SKM-1 treated with dmso at 0.1 percent for 144 hours (cell line): ENCODE data around the gene PRSS38.

Experiments used
- DNase-seq: peaks from one replicate; lab custom pipeline; 2025; ENCODE audit not compliant: unreplicated experiment; lab: John Stamatoyannopoulos, UW

PRSS38 gene

DNA sequence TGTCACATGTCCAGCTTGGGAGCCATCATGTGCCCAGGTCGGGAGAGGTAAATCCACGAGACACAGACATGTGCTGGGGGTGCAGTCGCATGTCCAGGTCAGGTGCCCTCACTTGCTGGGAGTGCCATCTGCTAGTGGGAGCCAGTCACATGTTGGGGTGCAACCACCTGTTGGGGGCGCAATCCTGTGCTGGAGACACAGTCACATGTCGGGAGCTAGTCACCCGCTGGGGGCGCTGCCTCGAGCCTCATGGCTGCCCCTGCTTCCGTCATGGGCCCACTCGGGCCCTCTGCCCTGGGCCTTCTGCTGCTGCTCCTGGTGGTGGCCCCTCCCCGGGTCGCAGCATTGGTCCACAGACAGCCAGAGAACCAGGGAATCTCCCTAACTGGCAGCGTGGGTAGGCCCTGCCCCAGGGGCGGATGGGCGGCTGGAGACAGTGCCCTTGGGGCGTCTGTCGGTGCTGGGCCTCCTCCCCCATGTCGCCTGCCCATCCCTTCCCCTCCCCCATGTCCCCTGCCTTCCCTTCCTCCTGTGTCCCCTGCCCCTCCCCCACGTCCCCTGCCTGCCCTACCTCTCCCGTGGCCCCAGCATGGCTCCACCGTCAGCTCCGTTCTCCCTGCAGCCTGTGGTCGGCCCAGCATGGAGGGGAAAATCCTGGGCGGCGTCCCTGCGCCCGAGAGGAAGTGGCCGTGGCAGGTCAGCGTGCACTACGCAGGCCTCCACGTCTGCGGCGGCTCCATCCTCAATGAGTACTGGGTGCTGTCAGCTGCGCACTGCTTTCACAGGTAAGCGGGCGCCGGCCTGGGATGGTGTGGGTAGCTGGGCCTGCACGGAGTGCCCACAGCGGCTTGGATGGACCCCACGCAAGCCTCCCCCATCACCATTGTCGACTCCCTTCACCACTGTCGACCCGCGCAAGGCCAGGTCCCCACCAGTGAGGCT, at the start of gene PRSS38:
PRSS38 (plus strand) TSS at position 208 of the 942 bp plus-strand sequence; CDS start at position 250, 42 bp downstream.
- DNase-seq, result no peak

DNA sequence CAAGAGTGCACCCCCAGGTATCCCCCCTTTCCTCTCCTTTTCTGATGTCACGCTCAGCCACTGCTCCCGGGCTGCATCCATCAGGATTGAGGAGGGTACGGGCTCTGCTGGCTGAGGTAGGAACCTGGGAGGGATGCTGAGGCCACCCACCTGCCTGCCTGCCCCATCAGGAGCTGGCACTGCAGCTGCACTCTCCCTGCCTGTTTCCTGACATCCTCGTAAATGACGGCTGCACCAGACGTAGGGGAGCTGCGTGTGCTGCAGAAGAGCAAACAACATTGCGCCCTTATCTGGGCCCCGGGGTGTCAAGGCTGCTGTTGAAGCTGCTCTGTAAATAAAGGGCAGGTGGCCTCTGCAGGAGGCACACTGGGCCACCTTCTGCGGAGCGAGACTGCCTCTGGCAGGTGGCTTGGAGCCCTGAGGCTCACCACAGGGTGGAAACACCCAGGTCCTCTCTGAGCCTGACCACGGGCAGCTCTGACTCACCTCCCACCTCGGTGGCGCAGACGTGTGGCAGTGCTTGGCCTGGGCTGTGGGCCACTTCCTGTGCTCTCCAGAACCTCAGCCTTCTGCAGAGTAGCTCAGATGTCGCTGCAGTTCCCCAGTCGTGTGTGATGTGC, 49.4 kb upstream of the PRSS38 start:
- peak; percentile 19 for DNase-seq

DNA sequence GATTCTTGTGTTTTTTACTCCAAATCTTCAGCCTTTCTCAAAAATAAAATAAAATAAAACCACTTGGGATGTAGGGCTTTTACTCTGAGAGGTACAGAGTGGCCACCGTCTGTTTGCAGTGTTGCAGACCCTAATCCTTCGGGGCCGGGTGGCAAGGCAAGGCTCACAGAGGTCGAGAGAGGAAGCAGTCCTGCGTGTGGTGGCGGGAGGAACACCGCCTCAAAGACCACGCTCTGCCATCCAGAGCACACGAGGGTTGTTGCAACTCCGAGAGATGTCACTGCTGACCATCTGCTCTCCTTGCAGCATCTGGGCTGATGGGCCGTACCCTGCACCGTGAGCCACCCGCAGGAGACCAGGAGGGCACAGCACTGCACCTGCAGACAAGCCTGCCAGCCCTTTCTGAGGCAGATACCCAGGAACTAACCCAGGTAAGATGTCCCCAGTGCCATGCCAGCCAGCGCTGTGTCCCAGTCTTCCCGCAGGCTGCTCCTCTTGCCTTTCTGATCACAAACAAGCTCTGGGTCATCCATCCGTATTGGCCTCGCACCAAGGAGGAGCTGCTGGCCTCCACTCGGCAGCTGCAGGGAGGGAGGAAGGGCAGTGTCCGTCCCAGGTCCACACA, 48.7 kb upstream of the PRSS38 start:
- no peak for DNase-seq

DNA sequence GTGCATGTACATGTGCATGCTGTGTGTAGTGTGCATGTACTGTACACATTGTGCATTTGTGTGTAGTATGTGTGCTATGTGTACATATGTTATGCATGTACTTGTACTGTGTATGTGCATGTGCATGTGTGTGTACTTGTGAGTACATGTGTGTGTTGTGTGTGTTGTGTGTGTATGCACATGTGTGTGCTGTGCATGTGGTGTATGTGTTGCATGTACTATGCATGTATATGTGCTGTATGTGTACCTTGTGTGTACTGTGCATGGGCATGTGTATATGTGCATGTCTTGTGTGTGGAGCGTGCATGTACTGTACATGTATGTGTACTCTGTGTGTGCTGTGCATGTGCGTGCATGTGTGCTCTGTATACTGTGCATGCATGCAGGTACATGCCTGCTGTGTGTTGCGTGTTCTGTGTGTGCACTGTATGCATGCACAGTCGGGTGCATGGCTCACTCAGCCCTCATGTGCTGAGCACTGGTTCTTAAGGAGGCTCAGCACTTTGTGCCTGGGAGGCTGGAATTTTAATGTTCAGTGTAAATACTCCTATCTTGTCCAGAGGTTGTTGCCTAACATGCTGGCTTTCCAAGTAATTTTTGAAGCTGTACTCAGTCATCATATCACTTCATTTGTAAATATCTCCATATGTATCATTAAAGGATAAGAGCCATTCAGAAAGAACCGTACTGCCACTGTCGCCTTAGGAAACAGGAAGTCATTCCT, 47.9 kb upstream of the PRSS38 start:
- no peak for DNase-seq

DNA sequence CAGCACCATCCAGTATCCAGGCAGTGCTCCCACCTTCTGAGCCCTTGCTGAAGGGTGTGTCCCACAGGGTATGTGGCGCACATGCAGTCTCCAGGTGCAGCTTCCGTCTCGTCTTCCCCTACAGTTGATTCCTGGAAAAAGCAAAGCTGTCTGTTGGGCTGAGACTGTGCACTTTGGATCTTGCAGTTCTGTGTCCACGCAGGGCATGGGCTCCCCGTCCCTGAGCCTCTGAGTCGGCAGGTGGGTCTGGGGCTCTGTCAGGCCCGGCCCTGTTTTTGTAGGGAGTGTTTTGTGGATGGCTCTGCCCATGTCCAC, 47.4 kb upstream of the PRSS38 start:
- DNase-seq, result no peak

DNA sequence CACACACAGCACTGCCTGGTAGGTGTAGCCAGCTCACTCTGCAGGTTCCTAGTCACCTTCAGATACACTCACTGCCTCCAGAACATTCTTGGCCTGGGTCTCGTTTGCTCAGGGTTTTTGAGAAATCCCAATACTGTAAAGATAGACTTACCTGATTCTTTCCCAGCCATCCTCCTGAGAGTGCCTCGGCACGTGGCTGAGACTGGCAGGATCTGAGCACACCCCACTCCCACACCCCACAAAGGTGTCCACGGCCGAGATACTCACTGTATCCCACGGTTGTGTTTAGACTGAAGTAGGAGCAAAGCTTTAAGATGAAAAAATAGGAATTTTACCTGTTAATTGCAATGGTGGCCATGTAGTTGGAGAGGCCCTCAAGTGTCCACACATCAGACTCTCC, 46.8 kb upstream of the PRSS38 start:
- DNase-seq, result no peak

DNA sequence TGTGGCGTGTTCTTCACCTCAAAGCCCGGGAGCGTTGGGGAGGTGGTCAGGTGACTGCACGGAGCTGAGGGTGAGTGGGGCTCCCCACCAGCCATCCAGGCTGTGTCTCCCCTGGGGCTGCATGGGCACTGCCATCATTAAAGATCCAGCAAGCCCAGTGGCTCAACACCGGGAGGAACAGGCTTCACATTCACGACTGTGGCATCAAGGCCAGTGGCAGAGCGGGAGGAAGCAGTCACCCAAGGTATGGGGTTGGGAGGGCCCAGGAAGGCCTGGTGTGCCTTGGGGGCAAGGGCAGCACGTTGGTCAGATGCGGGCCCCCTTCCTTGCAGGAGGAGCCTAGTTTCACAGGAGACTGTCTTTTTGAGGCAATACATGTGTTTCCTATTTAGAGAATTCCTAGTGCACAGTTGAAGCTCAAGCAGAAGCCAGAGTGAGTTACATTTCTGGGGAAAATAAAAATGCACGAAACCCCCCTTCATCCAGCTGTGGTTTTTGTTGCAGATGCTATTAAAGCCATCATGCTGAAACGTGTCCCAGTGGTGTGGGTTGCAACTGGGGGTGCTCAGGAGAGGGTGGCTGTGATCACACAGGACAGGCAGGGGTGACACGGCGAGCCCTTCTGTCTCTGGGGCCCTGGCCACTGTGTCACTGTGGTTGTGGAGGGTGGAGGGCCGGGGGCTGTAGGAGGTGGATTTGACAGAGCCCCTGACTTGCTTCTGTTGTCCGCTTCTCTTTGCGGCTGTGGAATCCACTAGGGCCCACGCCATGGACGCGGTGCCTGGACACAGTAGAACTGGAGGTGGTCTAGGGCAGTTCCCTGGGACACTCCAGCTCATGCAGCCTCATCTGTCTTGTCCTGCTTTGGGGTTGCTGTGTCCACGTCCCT, 46.2 kb upstream of the PRSS38 start:
- DNase-seq, result no peak

DNA sequence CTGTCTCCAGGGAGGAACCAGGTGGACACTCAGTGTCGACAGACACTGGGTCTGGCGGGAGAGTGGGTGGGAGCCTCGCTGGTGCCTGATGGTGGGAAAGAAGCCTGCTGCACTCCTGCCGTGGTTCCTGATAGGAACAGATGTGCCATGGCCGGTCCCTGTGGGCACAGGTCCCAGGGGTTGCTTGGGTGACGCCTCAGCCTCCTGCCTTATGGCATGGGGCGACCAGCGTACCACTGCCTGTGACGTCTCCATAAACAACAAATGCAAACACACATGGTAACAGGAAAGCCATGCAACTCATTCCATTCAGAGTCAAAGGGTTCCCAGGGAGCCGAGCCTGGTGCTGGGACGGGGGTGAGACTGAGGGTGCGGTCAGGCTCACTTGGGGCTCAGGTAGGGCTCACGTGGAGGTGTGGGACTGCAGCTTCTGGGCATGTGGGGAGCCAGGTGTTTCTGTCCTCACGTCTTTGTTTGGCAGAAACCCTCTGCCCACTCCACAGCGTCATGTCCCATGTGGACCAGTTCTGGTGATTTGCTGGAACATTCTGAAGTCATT, 45.5 kb upstream of the PRSS38 start:
- DNase-seq, result no peak

DNA sequence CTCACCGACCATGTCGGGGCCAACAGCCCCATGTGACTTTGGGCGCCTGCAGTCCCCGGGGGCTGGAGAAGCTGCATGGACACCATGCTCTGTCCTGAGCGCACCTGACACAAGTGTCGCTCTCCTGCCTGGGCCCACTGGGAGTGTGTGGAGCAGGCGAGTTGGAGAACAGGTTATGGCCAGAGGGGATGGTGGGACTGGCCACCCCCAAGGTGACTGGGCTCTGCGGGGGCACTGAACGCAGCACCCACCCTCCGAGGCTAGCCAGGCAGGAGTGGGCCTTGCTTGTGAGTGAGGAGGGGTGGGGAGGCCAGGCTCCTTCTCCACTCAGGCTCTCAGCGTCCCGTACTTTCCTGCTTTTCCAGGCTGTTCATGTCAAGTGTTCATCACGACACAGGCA, 44.7 kb upstream of the PRSS38 start:
- DNase-seq, result no peak

DNA sequence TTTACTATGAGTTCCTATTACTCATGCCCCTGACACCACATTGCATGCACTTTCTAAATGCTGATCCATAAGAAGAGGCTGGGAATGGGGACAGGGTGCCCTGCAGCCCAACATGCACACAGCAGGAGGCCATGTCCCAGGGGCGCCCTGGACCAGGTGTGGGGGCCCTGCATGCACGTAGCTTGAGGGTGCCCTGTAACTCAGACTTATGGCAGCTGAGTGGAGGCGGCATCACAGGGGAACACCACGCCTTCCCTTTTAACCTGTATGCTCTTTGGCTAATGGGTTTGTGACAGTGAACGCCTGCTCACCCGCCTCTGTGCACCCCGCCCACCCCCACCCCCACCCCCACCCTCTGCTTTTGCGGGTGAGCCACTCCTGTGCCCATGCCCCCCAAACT, 44.1 kb upstream of the PRSS38 start:
- DNase-seq, result no peak

DNA sequence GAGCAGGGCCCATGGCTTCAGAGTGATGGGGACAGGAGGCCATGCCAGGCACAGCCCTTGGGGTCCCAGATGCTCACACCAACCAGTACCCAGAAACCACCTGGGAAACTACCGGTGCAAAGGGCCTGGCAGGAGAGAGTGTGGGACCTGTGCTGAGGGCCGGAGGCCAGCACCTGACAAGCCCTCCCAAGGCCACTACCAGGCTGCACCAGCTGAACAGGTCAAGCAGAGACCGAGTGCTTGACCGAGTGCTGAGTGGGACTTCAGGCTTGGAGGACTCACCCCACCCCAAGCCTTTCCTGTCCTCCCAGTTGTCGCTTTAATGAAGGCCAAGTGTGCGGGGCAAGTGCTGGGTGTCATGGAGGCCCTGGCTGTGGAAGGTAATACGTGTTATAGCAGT, 43.7 kb upstream of the PRSS38 start:
- no peak for DNase-seq

DNA sequence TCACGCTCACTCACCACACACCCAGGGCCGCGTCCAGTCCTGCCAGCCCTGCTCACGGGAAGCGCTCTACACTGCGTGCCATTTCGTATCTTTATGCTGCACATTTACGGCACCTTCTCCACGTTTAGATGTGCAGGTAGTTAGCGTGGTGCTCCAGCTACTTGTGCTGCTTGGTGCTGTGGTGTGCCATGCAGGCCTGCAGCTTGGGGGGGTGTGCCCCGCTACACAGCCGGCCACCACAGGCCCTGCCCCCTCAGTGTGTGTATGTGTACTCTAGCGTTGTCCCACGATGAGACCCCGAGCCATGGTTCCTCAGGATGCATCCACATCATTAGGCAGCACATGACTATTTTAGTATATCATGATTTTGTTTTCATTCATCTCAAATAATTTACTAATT, 41.9 kb upstream of the PRSS38 start:
- DNase-seq, result no peak

DNA sequence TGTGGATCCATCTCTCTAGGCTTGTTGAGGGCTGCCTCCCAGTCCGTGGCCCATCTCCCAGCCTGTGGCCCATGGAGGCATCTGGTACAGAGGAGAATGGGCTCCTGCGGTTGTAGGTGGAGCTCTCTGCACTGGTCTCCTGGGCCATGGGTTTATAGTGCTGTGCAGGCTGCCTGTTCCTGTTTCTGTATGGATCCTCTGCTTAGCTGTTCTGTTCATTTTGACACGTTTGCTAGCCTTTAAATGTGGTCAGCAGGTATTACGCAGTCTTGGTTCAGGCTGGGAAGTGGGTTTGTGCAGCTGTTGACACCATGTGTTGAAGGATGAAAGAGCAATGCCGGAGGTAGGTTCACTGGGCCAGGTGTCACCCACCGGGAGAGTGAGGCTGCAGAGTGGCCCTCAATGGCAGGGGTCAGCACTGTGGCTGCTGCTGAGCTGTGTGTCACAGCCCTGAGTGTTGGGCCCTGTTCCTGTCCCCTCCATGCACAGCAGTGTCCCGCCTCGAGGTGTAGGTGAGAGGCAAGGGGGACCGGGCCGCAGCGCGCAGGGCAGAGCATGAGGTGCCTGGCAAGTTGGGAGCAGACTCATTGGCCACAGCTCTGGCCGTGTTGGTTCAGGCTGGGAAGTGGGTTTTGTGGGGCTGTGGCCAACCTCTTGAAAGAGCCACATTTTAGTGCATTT, 41.3 kb upstream of the PRSS38 start:
- DNase-seq, result no peak

DNA sequence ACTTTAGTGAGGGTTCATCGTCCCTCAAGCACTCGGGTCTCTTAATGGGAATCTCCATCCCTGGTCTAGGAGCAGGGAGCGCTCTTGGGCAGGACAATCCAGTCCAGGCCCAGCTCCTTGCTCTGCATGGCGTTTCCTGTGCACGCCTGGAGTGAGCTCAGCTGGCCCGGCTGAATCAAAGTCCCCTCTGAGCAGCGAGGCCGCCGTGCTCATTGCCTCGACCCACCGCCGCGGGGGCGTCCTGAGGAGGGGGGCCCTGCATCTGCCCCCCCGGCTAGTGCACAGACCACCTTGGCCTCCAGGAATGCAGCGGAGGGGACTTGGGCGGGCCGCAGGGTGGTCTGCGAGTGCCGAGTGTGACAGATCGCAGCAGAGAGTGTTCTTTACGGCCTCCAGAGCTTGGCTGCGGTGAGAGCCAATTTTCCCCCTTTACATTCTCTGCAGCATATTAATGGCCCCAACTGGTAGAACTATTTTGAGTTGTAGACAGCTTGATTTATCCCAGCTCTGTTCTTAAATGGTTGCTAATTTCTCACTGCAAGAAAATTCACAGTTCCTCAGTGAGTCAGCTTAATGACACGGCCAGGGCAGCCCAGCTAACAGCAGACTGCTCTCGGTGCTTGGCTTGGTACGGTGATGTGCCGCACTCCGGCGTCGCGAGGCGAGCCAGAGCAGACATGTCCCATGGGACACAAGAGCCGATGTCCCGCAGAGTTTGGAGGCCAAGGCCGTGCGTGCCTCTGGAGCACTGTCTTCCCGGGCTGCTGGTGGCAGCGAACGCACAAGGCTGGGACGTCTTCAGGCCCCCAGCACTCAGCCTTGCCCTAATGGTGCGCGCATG, 40.4 kb upstream of the PRSS38 start:
- no peak for DNase-seq

DNA sequence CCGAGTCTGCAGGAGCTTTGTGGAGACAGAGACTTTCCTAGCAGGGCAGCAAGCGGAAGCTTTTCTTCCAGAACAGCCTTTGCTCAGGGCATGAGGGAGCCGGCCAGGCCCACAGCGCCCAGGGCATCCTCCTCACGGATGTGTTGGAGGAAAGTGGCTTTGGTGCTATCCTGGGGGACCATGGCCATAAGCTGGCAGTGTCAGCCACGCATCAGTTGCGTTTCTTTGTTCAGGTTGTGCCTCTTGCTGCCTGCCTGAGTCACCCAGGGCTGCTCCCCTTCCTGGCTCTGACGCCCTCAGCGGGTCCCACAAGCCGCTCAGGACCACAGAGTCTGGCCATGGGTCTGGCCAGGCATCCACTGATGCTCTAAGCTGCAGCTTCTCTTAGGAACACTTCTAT, 39.6 kb upstream of the PRSS38 start:
- DNase-seq, result no peak

DNA sequence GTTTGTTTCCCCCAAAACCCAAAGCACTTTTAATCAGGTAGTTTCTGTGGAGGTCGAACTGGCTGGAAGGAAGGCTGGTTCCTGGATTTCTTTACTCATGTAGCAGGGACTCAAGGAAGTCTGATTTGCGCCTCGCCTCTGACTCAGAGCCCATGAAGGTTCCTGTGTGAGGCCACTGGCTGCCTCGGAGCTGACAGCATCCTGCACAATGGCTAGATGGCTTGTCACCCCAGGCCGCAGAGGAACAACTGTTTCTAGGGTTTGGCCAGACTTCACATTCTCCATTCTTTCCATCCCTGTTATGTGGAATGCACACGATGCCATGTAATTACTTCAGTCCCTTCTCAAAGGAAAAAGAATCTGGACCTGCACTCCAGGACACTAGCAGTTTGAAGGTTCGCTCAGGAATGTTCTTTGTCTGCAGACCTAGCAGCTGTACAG, 39.1 kb upstream of the PRSS38 start:
- DNase-seq, result no peak

DNA sequence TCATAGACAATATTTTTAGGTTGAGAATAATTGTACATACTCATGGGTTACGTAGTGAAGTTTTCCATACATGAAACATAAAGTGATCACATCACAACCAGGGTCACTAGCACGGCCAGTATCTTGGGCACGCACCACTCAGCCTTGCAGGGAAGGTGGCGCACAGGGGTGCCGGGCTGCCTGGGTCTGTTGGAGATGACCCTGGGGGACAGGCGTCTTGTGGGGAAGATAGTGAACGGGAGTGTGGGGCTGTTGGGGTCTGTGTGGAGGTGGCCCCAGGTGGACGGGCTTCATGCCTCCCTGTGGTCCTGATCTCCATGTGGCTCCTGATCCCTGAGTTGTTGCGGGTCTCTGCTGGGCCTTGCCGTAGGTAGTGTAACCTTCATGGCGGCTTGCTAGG, 38.3 kb upstream of the PRSS38 start:
- no peak for DNase-seq

DNA sequence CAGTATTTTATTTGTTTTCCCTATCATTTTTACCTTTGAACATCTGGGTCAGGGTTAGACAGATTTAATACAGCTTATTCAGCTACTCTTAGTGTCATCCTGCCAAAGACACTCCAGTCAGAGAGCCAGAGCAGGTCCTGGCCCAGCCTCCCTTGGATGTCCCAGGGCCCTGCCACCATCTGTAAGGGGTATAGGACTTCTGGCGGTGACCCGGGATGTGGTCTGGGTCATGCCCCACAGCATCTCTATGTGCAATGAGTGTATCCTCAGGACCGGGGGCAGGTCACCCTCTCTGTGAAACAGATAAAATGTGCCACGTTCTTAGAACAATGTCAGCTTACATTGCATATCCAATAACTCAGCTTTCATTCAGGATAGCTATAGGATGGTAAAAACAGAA, 37.8 kb upstream of the PRSS38 start:
- no peak for DNase-seq
